ENCODE data around the gene NIBAN1.

NIBAN1 gene

GRCh38 chr1:184941410-184941733 is 32.9 kb downstream of the NIBAN1 start:
- DNase-seq: no peak

- no peak for DNase-seq
Observed at GRCh38 chr1:184940694-184941409, 33.5 kb downstream of the NIBAN1 start.

- no peak for DNase-seq
Observed at GRCh38 chr1:184940226-184940625, 34.1 kb downstream of the NIBAN1 start.

GRCh38 chr1:184937729-184938128 is 36.6 kb downstream of the NIBAN1 start:
- no peak for DNase-seq

- no peak for DNase-seq
Observed at GRCh38 chr1:184935920-184936798, 38.1 kb downstream of the NIBAN1 start.

- DNase-seq: no peak
Observed at GRCh38 chr1:184933944-184934343, 40.4 kb downstream of the NIBAN1 start.

- DNase-seq: no peak
Observed at GRCh38 chr1:184932319-184932718, 42.0 kb downstream of the NIBAN1 start.

- no peak for DNase-seq
Observed at GRCh38 chr1:184931566-184931965, 42.7 kb downstream of the NIBAN1 start.

- DNase-seq: no peak
Observed at GRCh38 chr1:184930645-184931044, 43.7 kb downstream of the NIBAN1 start.

GRCh38 chr1:184930232-184930631 is 44.1 kb downstream of the NIBAN1 start:
- no peak for DNase-seq

GRCh38 chr1:184929711-184930202 is 44.6 kb downstream of the NIBAN1 start:
- DNase-seq: no peak

GRCh38 chr1:184928394-184928793 is 45.9 kb downstream of the NIBAN1 start:
- no peak for DNase-seq
